Measurements from ENCODE around the gene GCNT3.

GCNT3 gene

DNA sequence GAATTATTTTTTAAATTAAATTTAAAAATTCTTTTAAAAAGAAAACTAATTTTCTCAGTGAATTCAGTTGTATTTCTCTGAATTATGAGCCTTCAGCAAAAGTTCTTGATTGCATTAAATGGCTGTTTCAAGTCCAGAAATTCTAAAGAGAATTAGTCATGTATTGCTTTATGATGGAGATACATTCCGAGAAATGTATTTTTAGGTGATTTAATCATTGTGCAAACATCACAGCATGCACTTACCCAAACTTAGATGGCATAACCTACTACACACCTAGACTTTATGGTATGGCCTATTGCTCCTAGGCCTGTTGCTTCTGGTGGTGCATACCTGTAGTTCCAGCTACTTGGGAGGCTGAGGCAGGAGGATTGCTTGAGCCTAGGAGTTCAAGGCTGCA, 44.3 kb upstream of the GCNT3 start:
- no peaks in the 10 kb centered on the region for H3K4me1 ChIP-seq (ENCODE audit: insufficient read depth, low read length, poor library complexity, severe bottlenecking)
- H3K36me3 ChIP-seq (ENCODE audit: insufficient read depth, low read length) = no peaks in the 10 kb centered on the region
- no peaks in the 10 kb centered on the region for H4K20me1 ChIP-seq (ENCODE audit: insufficient read depth, low read length, poor library complexity, severe bottlenecking)
- TF ChIP-seq CTCF (conservative IDR thresholded peaks at IDR 0.05; ENCODE audit: low read length) (no peak), EZH2phosphoT487 (IDR thresholded peaks at IDR 0.05; ENCODE audit: borderline replicate concordance) (no peak)
- no peak overlapping the region for H3K9ac ChIP-seq (ENCODE audit: low read depth, low read length, poor library complexity, severe bottlenecking)
- H3K9me2 ChIP-seq (replicated peaks; ENCODE audit: low read depth, low read length) = no peaks in the 10 kb centered on the region
- no peaks in the 10 kb centered on the region for H3K79me2 ChIP-seq (ENCODE audit: insufficient read depth, low read length)
- no peaks in the 10 kb centered on the region for H3K27me3 ChIP-seq (ENCODE audit: insufficient read depth, low read length, poor library complexity, severe bottlenecking)
- no peaks in the 10 kb centered on the region for H3F3A ChIP-seq (ENCODE audit: low read depth)
- no peak overlapping the region for H3K4me3 ChIP-seq (ENCODE audit: low read length, poor library complexity, severe bottlenecking)
- no peaks in the 10 kb centered on the region for H3K9me3 ChIP-seq (ENCODE audit: insufficient read depth, low read depth, low read length)
- H3K4me2 ChIP-seq (ENCODE audit: low read depth, low read length, poor library complexity, severe bottlenecking) = no peak overlapping the region
- no peak overlapping the region for H2AFZ ChIP-seq (ENCODE audit: low read length)

- Histone ChIP-seq H3K9me3 (ENCODE audit: insufficient read depth, low read depth, low read length) (no peaks in the 10 kb centered on the region), H3K79me2 (ENCODE audit: insufficient read depth, low read length) (no peaks in the 10 kb centered on the region), H3K36me3 (ENCODE audit: insufficient read depth, low read length) (no peaks in the 10 kb centered on the region), H3K9ac (ENCODE audit: low read depth, low read length, poor library complexity, severe bottlenecking) (no peak overlapping the region), H3K27me3 (ENCODE audit: insufficient read depth, low read length, poor library complexity, severe bottlenecking) (no peaks in the 10 kb centered on the region), H2AFZ (ENCODE audit: low read length) (no peak overlapping the region), H4K20me1 (ENCODE audit: insufficient read depth, low read length, poor library complexity, severe bottlenecking) (no peaks in the 10 kb centered on the region), H3K4me1 (ENCODE audit: insufficient read depth, low read length, poor library complexity, severe bottlenecking) (no peaks in the 10 kb centered on the region), H3K9me2 (replicated peaks; ENCODE audit: low read depth, low read length) (no peaks in the 10 kb centered on the region), H3K4me2 (ENCODE audit: low read depth, low read length, poor library complexity, severe bottlenecking) (no peak overlapping the region), H3K4me3 (ENCODE audit: low read length, poor library complexity, severe bottlenecking) (no peak overlapping the region), H3F3A (ENCODE audit: low read depth) (no peaks in the 10 kb centered on the region)
- TF ChIP-seq CTCF (conservative IDR thresholded peaks at IDR 0.05; ENCODE audit: low read length) (no peak), EZH2phosphoT487 (IDR thresholded peaks at IDR 0.05; ENCODE audit: borderline replicate concordance) (no peak)
Observed at GRCh38 chr15:59569477-59569876, 42.1 kb upstream of the GCNT3 start.

DNA sequence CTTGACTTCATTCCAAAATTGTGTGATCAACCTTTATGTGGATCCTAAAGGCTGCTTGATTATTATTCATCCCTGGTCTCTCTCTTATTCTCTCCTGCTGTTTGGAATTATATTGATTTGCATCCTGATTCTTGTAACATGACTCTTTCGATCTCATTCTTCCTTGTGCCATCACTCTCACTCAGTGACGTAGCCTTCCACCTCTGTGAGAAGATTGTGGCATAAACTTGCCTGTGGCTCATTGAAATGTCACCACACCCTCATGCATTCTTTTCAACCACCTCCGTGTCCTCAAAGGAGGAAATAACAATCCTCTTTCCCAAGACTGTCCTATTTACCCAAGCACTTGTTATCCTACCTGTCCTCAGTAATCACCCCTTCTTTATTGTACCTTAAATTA, 41.3 kb upstream of the GCNT3 start:
- Histone ChIP-seq H3K4me3 (ENCODE audit: low read length, poor library complexity, severe bottlenecking) (no peak overlapping the region), H3K9ac (ENCODE audit: low read depth, low read length, poor library complexity, severe bottlenecking) (no peak overlapping the region), H3K36me3 (ENCODE audit: insufficient read depth, low read length) (no peaks in the 10 kb centered on the region), H2AFZ (ENCODE audit: low read length) (no peak overlapping the region), H4K20me1 (ENCODE audit: insufficient read depth, low read length, poor library complexity, severe bottlenecking) (no peaks in the 10 kb centered on the region), H3F3A (ENCODE audit: low read depth) (no peaks in the 10 kb centered on the region), H3K79me2 (ENCODE audit: insufficient read depth, low read length) (no peaks in the 10 kb centered on the region), H3K9me3 (ENCODE audit: insufficient read depth, low read depth, low read length) (no peaks in the 10 kb centered on the region), H3K4me1 (ENCODE audit: insufficient read depth, low read length, poor library complexity, severe bottlenecking) (no peaks in the 10 kb centered on the region), H3K9me2 (replicated peaks; ENCODE audit: low read depth, low read length) (no peaks in the 10 kb centered on the region), H3K4me2 (ENCODE audit: low read depth, low read length, poor library complexity, severe bottlenecking) (no peak overlapping the region), H3K27me3 (ENCODE audit: insufficient read depth, low read length, poor library complexity, severe bottlenecking) (no peaks in the 10 kb centered on the region)
- TF ChIP-seq EZH2phosphoT487 (IDR thresholded peaks at IDR 0.05; ENCODE audit: borderline replicate concordance) = no peak
- no peak for TF ChIP-seq CTCF (conservative IDR thresholded peaks at IDR 0.05; ENCODE audit: low read length)

All from Loucy (cell line).